GM12878 (cell line): ENCODE data around the gene SEPHS2. TPM values are rescaled to one million over a fixed set of nuclear protein-coding genes. Genes with fewer than 3 reads are reported as not detected.

Source experiments
- ATAC-seq: fragments of 200-7000 bp; cut with Tn5 transposase; 3 replicates; pipeline ENCODE4 v1.9.1; 2020; ENCODE audit warnings: mild to moderate bottlenecking, moderate library complexity
- BruUV-seq: library from RNA; stranded (reverse); fragments of 400-500 nt; replicated peaks from 2 replicates; lab custom pipeline; 2021; lab: Mats Ljungman, UMichigan
- CTCF ChIA-PET: fragments of 300-600 bp; sonication (Branson Sonifier 250); formaldehyde crosslinking; extraction: SDS; loops from one replicate; lab custom pipeline; 2021; ENCODE audit warnings: inconsistent platforms; lab: Yijun Ruan, JAX
- POLR2A ChIA-PET: fragments of 350-600 bp; formaldehyde crosslinking; extraction: SDS; loops from one replicate; lab custom pipeline; 2021; ENCODE audit warnings: inconsistent platforms; lab: Charles Lee
- RAD21 ChIA-PET: fragments of 300-600 bp; sonication (Branson Sonifier 250); formaldehyde crosslinking; loops from one replicate; lab custom pipeline; 2023; ENCODE audit warnings: antibody characterized with exemption; ENCODE audit not compliant: unreplicated experiment; lab: Charles Lee
- SMC1A ChIA-PET: fragments of 300-600 bp; sonication (Branson Sonifier 250); formaldehyde crosslinking; loops from one replicate; lab custom pipeline; 2023; ENCODE audit not compliant: unreplicated experiment, uncharacterized antibody; lab: Charles Lee
- DNase-seq: peaks from one replicate; pipeline ENCODE4 v3.0.0-alpha.2; 2011; ENCODE audit warnings: low read depth, low spot score
- FAIRE-seq: peaks from 3 replicates; lab custom pipeline; 2011; peaks lifted over from hg19 to GRCh38; lab: Jason Lieb, UNC
- H2AFZ ChIP-seq: 2 replicates; pipeline ENCODE4 v1.6.0; 2011; ENCODE audit warnings: low read depth, low read length, control low read depth; ENCODE audit not compliant: control insufficient read depth
- H3K27ac ChIP-seq: 2 replicates; pipeline ENCODE4 v1.5.1; 2011; ENCODE audit warnings: control low read depth; ENCODE audit not compliant: control insufficient read depth, insufficient read depth
- H3K27me3 ChIP-seq, 2 experiments: replicated peaks in 1 of 2; 2 replicates each; pipeline versions ENCODE4 v1.6.0 to v1.6.1; 2011; ENCODE audit warnings: low read length in 1 of 2; ENCODE audit not compliant: control insufficient read depth in 2 of 2, insufficient read depth in 2 of 2
- H3K36me3 ChIP-seq, 2 experiments: 2 replicates each; pipeline ENCODE4 v1.5.1; 2011; ENCODE audit warnings: low read length in 1 of 2; ENCODE audit not compliant: control insufficient read depth in 2 of 2, insufficient read depth in 2 of 2
- H3K4me1 ChIP-seq: 2 replicates; pipeline ENCODE4 v1.6.1; 2011; ENCODE audit warnings: mild to moderate bottlenecking, low read length, moderate library complexity, mixed read lengths; ENCODE audit not compliant: control insufficient read depth, insufficient read depth
- H3K4me2 ChIP-seq: 2 replicates; pipeline ENCODE4 v1.6.0; 2011; ENCODE audit warnings: control low read depth; ENCODE audit not compliant: control insufficient read depth, insufficient read depth
- H3K4me3 ChIP-seq: fragments of 200-600 bp; sonication (generic); 2 replicates; pipeline ENCODE4 v1.5.1; 2016
- H3K79me2 ChIP-seq: 2 replicates; pipeline ENCODE4 v1.6.0; 2011; ENCODE audit warnings: low read length; ENCODE audit not compliant: control insufficient read depth, insufficient read depth
- H3K9ac ChIP-seq: 2 replicates; pipeline ENCODE4 v1.8.0; 2011; ENCODE audit warnings: low read length, control low read depth, mixed read lengths; ENCODE audit not compliant: control insufficient read depth, insufficient read depth
- H3K9me3 ChIP-seq: replicated peaks from 3 replicates; pipeline ENCODE4 v1.5.1; 2011; ENCODE audit warnings: mild to moderate bottlenecking, low read length; ENCODE audit not compliant: control insufficient read depth, insufficient read depth
- H4K20me1 ChIP-seq: 2 replicates; pipeline ENCODE4 v1.6.0; 2011; ENCODE audit not compliant: control insufficient read depth, insufficient read depth
- GATAD2B ChIP-seq: fragments of 450-650 bp; conservative IDR thresholded peaks from 2 replicates; pipeline ENCODE4 v1.6.1; 2017; ENCODE audit warnings: low read depth, mild to moderate bottlenecking, moderate library complexity
- MLLT1 ChIP-seq: fragments of 450-650 bp; IDR thresholded peaks from 2 replicates; pipeline ENCODE4 v1.6.1; 2016; ENCODE audit warnings: mild to moderate bottlenecking
- MYC ChIP-seq: IDR thresholded peaks from 2 replicates; pipeline ENCODE4 v1.6.1; 2011; ENCODE audit warnings: mild to moderate bottlenecking, low read length, moderate library complexity, inconsistent platforms; ENCODE audit not compliant: insufficient read depth, insufficient replicate concordance, insufficient read length, severe bottlenecking
- POLR2A ChIP-seq: IDR thresholded peaks from 2 replicates; pipeline ENCODE4 v1.6.1; 2011; ENCODE audit warnings: low read depth, mild to moderate bottlenecking, low read length
- POLR2AphosphoS2 ChIP-seq: IDR thresholded peaks from 2 replicates; pipeline ENCODE4 v1.6.1; 2011; ENCODE audit warnings: low read depth, mild to moderate bottlenecking, low read length, improper control_type of control experiment, moderate library complexity
- ZNF207 ChIP-seq: fragments of 450-650 bp; IDR thresholded peaks from 2 replicates; pipeline ENCODE4 v1.6.1; 2014; ENCODE audit warnings: antibody characterized with exemption, mild to moderate bottlenecking, borderline replicate concordance
- WGBS: methylation state at CpG from one replicate; pipeline ENCODE4 v1.1.6; 2016; ENCODE audit warnings: low lambda C conversion rate; ENCODE audit not compliant: insufficient replicate concordance, insufficient coverage; ENCODE audit errors: missing lambda C conversion rate; 5-methylcytosine and 5-hydroxymethylcytosine counted together
- in situ Hi-C: fragments of 300-500 bp; cut with MboI; formaldehyde crosslinking; loops from 9 replicates; pipeline ENCODE4 v1.14.3; 2018; ENCODE audit warnings: mixed read lengths
- intact Hi-C: fragments of 100-400 bp; cut with micrococcal nuclease; formaldehyde crosslinking; loops from one replicate; pipeline ENCODE4 v1.14.2; 2022; ENCODE audit not compliant: unreplicated experiment
- polyA plus RNA-seq, 11 experiments: library from polyadenylated mRNA; depleted of rRNA in 4 of 11; unstranded in 6 of 11; stranded (reverse) in 5 of 11; fragments of >200 nt; fragmentation: Nextera tagmentation in 4 of 11; fragmentation: Illumina TruSeq in 1 of 11; extraction: Ambion mirVana in 4 of 11; extraction: Trizol in 1 of 11; gene quantifications; 1 replicate in 1 of 11; 2 replicates in 10 of 11; pipeline versions ENCODE4 v1.2.1 to v1.2.3, GENCODE V29; 2011 to 2016; ENCODE audit warnings: inconsistent platforms in 2 of 11, missing spikeins in 2 of 11, low read depth in 1 of 11
- total RNA-seq, 4 experiments: library from RNA; depleted of rRNA in 3 of 4; stranded (reverse); fragments of >200 nt in 3 of 4; fragmentation: Illumina TruSeq in 1 of 4; extraction: Trizol in 1 of 4; gene quantifications; 2 replicates each; pipeline versions ENCODE4 v1.2.1 to v1.2.3, GENCODE V29; 2013 to 2021

Gene SEPHS2
- total and polyA plus RNA-seq, 10 of the 15 experiments (the other 5 are each of a cell fraction or from before 2014, with no cell fraction given): 21.6 to 99.8 (median 72.9) TPM

- H4K20me1 ChIP-seq: no peaks in the 10 kb centered on the region
- no peak overlapping the region for H3K27ac ChIP-seq
- peaks cover 9 to 11% of the 10 kb centered on the region in 2 experiments for H3K36me3 ChIP-seq
- in situ Hi-C loops (no loop called here), intact Hi-C loops (no loop called here)
- 50% methylated on average over 5 of the region's 5 CpGs for WGBS
- ChIA-PET SMC1A (interaction anchor here (0.9 to 2.9 kb wide), 3 partner anchors 9 to 13 kb away, joined by 3 to 12 read pairs (median 3); partner anchors contain the start of gene DCTPP1), CTCF (no interaction called here), RAD21 (no interaction called here), POLR2A (interaction anchor here (0.6 to 1.1 kb wide), 2 partner anchors 64 to 205 kb away, joined by 5 to 6 read pairs; no protein-coding TSS in a partner anchor)
- TF ChIP-seq ZNF207: no peak
- TF ChIP-seq POLR2A: 0 out of 2 replicates have a peak, but pooled peaks have one; percentile 4
- peaks cover 8% of the 10 kb centered on the region for H3K4me1 ChIP-seq
- DNase-seq (no peak), ATAC-seq (no peak), FAIRE-seq (no peak)
- H3K4me2 ChIP-seq: no peak overlapping the region
- BruUV-seq: no TSS peak
- no peaks in the 10 kb centered on the region for H3K27me3 ChIP-seq
- no peaks in the 10 kb centered on the region; the same call in none of the 2 replicates for H3K79me2 ChIP-seq
- no peak overlapping the region for H2AFZ ChIP-seq
- no peak overlapping the region for H3K9ac ChIP-seq
- H3K9me3 ChIP-seq: no peaks in the 10 kb centered on the region
- H3K4me3 ChIP-seq: no peak overlapping the region
Observed at GRCh38 chr16:30421010-30421409, 24.7 kb downstream of the SEPHS2 start.

GRCh38 chr16:30418350-30419181, 27.1 kb downstream of the SEPHS2 start:
- BruUV-seq: no TSS peak
- intact Hi-C loops: no loop called here
- 0 out of 2 replicates have a peak overlapping the region, but pooled peaks have one; percentile 26 for H3K9ac ChIP-seq

More at GRCh38 chr16:30418350-30419181, 27.1 kb downstream of the SEPHS2 start:
- no peak for DNase-seq
- H3K4me1 ChIP-seq: peaks cover 8% of the 10 kb centered on the region
- no peaks in the 10 kb centered on the region for H4K20me1 ChIP-seq
- WGBS: 61% methylated on average over 31 of the region's 31 CpGs
- no peak for ATAC-seq
- in situ Hi-C loops: no loop called here
- peak overlapping the region; percentile 63; the same call in 1 of the 2 replicates for H3K4me3 ChIP-seq
- CTCF ChIA-PET: interaction anchor here (0.6 to 3.6 kb wide), 12 partner anchors 9 to 326 kb away, joined by 3 to 20 read pairs (median 5); partner anchors contain the start of genes DCTPP1, TBC1D10B, TBX6 and ZNF764
- peak overlapping the region; percentile 43 for H3K27ac ChIP-seq
- peak overlapping the region; percentile 94 for H2AFZ ChIP-seq
- H3K9me3 ChIP-seq: no peaks in the 10 kb centered on the region
- peak overlapping the region; percentile 82 for H3K4me2 ChIP-seq
- POLR2A ChIA-PET: interaction anchor here (0.5 to 2.0 kb wide), 15 partner anchors 9 to 445 kb away, joined by 3 to 11 read pairs (median 4); partner anchors contain the start of genes DCTPP1, PRR14, TAOK2 and TBX6
- H3K79me2 ChIP-seq: no peaks in the 10 kb centered on the region
- H3K27me3 ChIP-seq: no peaks in the 10 kb centered on the region
- RAD21 ChIA-PET: interaction anchor here (0.8 to 2.0 kb wide), 22 partner anchors 9 to 353 kb away, joined by 3 to 17 read pairs (median 4); partner anchors contain the start of genes ALDOA, CORO1A, DCTPP1 and TBC1D10B
- H3K36me3 ChIP-seq: peaks cover 3 to 9% of the 10 kb centered on the region in 2 experiments
- FAIRE-seq: no peak
- SMC1A ChIA-PET: interaction anchor here (0.7 to 2.9 kb wide), 10 partner anchors 9 to 279 kb away, joined by 3 to 12 read pairs (median 5); partner anchors contain the start of genes DCTPP1, TBC1D10B and ZNF747
- TF ChIP-seq POLR2AphosphoS2 (0 out of 2 replicates have a peak, but pooled peaks have one; percentile 10), GATAD2B (0 out of 2 replicates have a peak, but pooled peaks have one; percentile 7), MYC (no peak), MLLT1 (peak; percentile 55; the same call in 1 of the 2 replicates)
- TF ChIP-seq, all 136 proteins: peak for 3
